ENCODE data around the gene PODN.

Gene PODN

DNA sequence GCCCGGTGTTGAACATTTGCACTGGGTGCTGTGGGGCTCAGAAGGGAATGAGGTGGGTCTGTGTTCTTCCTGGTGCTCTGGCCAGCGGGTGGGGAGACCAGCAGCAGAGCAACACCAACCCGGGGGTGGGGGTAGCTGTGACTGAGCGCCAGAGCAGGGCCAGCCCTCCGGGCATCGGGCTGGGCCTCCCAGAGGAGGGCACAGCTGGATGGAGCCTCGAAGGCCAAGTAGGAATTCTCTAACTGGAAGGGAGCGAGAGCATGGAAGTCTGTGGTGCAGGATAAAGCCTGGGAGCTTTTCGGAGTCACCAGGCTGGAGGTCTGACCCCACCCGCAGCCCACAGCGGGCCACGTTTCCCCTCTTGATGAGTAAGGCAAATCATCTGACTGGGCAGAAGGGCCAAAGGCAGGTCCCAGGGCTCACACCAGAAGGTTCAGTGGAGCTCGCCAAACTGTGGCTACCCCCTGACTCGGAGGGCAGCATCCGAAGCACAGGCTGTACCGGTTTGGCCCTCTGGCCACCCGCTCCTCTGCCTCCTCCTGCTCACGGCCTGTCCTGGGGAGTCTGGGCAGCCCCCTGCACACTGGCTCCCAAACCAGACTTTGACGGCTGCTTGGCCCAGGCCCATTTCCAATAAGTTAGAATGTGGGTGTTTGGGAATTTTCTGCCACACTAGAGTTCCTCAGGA is 61.6 kb downstream of the PODN start:
- no peaks in the 10 kb centered on the region for H3K9me3 ChIP-seq (ENCODE audit: control insufficient read depth, low read length)
- TF ChIP-seq, protein P1, sequence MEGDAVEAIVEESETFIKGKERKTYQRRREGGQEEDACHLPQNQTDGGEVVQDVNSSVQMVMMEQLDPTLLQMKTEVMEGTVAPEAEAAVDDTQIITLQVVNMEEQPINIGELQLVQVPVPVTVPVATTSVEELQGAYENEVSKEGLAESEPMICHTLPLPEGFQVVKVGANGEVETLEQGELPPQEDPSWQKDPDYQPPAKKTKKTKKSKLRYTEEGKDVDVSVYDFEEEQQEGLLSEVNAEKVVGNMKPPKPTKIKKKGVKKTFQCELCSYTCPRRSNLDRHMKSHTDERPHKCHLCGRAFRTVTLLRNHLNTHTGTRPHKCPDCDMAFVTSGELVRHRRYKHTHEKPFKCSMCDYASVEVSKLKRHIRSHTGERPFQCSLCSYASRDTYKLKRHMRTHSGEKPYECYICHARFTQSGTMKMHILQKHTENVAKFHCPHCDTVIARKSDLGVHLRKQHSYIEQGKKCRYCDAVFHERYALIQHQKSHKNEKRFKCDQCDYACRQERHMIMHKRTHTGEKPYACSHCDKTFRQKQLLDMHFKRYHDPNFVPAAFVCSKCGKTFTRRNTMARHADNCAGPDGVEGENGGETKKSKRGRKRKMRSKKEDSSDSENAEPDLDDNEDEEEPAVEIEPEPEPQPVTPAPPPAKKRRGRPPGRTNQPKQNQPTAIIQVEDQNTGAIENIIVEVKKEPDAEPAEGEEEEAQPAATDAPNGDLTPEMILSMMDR (IDR thresholded peaks at IDR 0.05) = no peak
- H3K4me3 ChIP-seq (ENCODE audit: low read depth, low read length) = no peak overlapping the region
- no peaks in the 10 kb centered on the region for H3K79me2 ChIP-seq
- H3K27me3 ChIP-seq (ENCODE audit: control insufficient read depth, insufficient read depth, low read length) = no peaks in the 10 kb centered on the region
- H3K9ac ChIP-seq = no peak overlapping the region
- no peak overlapping the region for H2AFZ ChIP-seq
- no peaks in the 10 kb centered on the region for H3K4me1 ChIP-seq
- H3K27ac ChIP-seq = no peak overlapping the region
- no peak overlapping the region for H3K4me2 ChIP-seq (ENCODE audit: low read length)
- H3K36me3 ChIP-seq (ENCODE audit: control insufficient read depth, insufficient read depth, low read length) = no peaks in the 10 kb centered on the region

DNA sequence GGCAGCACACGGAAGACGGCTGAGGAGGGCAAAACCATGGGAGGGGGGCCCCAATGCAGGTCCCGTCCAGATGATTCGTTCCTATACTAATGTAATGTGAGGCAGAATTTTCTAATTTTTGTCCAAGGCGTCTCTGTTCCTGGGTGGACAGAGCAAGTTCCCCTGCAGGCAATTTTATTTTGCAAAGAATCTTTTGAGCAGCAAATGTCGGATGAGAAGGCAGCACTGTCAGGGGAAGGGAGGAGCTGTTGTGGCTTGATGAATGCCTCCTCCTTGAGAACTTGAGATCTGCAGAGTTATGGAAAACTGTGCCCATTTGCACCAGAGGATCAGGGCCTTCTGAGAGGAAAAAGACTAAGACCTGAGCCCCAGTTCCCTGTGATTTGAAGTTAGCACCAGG is 63.1 kb downstream of the PODN start:
- no peak overlapping the region for H3K4me2 ChIP-seq (ENCODE audit: low read length)
- no peak overlapping the region for H3K27ac ChIP-seq
- no peak overlapping the region for H2AFZ ChIP-seq
- H3K4me1 ChIP-seq = no peaks in the 10 kb centered on the region
- H3K27me3 ChIP-seq (ENCODE audit: control insufficient read depth, insufficient read depth, low read length) = no peaks in the 10 kb centered on the region
- no peaks in the 10 kb centered on the region for H3K36me3 ChIP-seq (ENCODE audit: control insufficient read depth, insufficient read depth, low read length)
- no peak overlapping the region for H3K4me3 ChIP-seq (ENCODE audit: low read depth, low read length)
- TF ChIP-seq, protein P1 (IDR thresholded peaks at IDR 0.05) = no peak
- H3K79me2 ChIP-seq = no peaks in the 10 kb centered on the region
- H3K9me3 ChIP-seq (ENCODE audit: control insufficient read depth, low read length) = no peaks in the 10 kb centered on the region
- H3K9ac ChIP-seq = no peak overlapping the region

DNA sequence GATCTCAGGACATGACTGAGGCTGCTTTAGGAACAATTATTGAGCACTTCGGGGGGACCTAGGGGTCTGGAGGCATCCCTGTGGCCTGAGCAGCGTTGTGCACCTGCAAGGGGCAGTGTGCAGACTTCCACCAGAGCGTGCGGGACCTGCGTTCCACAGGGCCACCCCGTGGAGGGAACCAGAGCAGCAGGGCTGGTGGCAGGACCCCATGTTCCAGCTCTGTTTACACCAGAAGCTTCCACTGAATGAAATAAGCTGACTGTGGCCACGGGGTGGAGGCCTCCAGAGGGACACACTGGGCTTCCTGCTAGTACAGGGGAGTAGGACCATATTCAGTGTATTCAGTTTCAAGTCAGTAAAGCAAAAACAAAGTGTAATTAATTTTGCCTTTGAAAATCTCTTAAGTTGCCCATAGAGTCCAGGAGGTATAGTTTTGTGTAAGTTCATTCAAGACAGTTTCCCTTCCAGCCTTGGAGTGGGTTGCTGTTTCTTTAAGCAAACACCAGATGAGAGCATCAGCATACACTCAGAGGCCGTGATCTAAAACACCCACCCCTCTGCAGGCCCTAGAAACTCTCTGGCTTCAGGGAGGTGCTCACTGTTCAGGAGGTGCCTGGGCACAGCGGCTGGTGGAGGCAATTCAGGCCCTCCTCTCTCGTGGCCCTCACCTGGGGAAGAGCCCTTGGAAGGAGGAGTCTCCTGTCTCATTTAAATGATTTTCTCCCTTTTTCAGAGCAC is 63.8 kb downstream of the PODN start:
- Histone ChIP-seq H3K9me3 (ENCODE audit: control insufficient read depth, low read length) (no peaks in the 10 kb centered on the region), H3K27ac (no peak overlapping the region), H3K4me3 (ENCODE audit: low read depth, low read length) (no peak overlapping the region), H3K36me3 (ENCODE audit: control insufficient read depth, insufficient read depth, low read length) (no peaks in the 10 kb centered on the region), H3K4me1 (no peaks in the 10 kb centered on the region), H3K79me2 (no peaks in the 10 kb centered on the region), H3K9ac (no peak overlapping the region), H2AFZ (no peak overlapping the region), H3K4me2 (ENCODE audit: low read length) (no peak overlapping the region), H3K27me3 (ENCODE audit: control insufficient read depth, insufficient read depth, low read length) (no peaks in the 10 kb centered on the region)
- TF ChIP-seq, protein P1 (IDR thresholded peaks at IDR 0.05) = no peak

DNA sequence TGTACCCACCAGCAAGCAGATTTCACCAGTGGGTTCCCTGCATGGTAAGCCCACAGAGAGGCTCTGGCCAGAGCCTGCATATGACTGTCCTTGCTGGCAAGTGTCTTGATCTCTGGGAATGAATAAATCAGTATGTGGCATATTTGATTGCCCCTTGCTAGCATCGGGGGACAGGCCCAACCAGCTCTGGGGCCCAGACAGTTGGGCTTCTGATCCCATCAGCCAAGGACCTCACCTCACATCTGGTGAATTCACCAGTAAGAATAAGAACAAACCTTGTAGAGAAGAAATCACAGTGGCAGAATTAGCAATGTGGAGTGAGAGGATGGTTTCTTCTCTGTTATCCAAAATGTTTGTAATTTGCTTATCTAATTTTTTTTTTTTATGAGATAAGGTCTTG is 64.5 kb downstream of the PODN start:
- Histone ChIP-seq H3K27me3 (ENCODE audit: control insufficient read depth, insufficient read depth, low read length) (no peaks in the 10 kb centered on the region), H3K4me1 (no peaks in the 10 kb centered on the region), H3K9ac (no peak overlapping the region), H3K27ac (no peak overlapping the region), H3K79me2 (no peaks in the 10 kb centered on the region), H3K9me3 (ENCODE audit: control insufficient read depth, low read length) (no peaks in the 10 kb centered on the region), H3K4me2 (ENCODE audit: low read length) (no peak overlapping the region), H3K36me3 (ENCODE audit: control insufficient read depth, insufficient read depth, low read length) (no peaks in the 10 kb centered on the region), H3K4me3 (ENCODE audit: low read depth, low read length) (no peak overlapping the region), H2AFZ (no peak overlapping the region)
- TF ChIP-seq, protein P1 (IDR thresholded peaks at IDR 0.05) = no peak

All from parathyroid adenoma (tissue), 2 donors.